Effector memory CD4-positive, alpha-beta T cell (primary cell): ENCODE results near the gene MMUT.
"Not testable (repeated sequence)": the region's sequence is repeated elsewhere in the genome, so short reads cannot be mapped to it uniquely, and the experiment has no call there.

Experiments used
- DNase-seq, 3 donors: peaks; one replicate each; pipeline ENCODE4 v3.0.0-alpha.2; 2020
- H3K27ac ChIP-seq: 2 replicates; pipeline ENCODE4 v1.7.0; 2013; ENCODE audit warnings: mild to moderate bottlenecking, low read length, moderate library complexity; ENCODE audit not compliant: insufficient read depth, poor library complexity, severe bottlenecking
- H3K27me3 ChIP-seq: replicated peaks from 2 replicates; pipeline ENCODE4 v1.7.0; 2013; ENCODE audit warnings: mild to moderate bottlenecking, low read length; ENCODE audit not compliant: insufficient read depth, control insufficient read depth, poor library complexity, severe bottlenecking
- H3K36me3 ChIP-seq: 2 replicates; pipeline ENCODE4 v1.7.0; 2013; ENCODE audit warnings: mild to moderate bottlenecking, low read length, moderate library complexity; ENCODE audit not compliant: control insufficient read depth, insufficient read depth
- H3K4me1 ChIP-seq: 2 replicates; pipeline ENCODE4 v1.7.0; 2013; ENCODE audit warnings: low read length, mild to moderate bottlenecking; ENCODE audit not compliant: control insufficient read depth, insufficient read depth, poor library complexity, severe bottlenecking
- H3K4me3 ChIP-seq: 2 replicates; pipeline ENCODE4 v1.7.0; 2013; ENCODE audit warnings: low read length, low read depth, mild to moderate bottlenecking; ENCODE audit not compliant: insufficient read depth, poor library complexity, severe bottlenecking
- H3K9me3 ChIP-seq: 2 replicates; pipeline ENCODE4 v1.7.0; 2013; ENCODE audit warnings: mild to moderate bottlenecking, low read length, moderate library complexity; ENCODE audit not compliant: control insufficient read depth

Gene MMUT

DNA sequence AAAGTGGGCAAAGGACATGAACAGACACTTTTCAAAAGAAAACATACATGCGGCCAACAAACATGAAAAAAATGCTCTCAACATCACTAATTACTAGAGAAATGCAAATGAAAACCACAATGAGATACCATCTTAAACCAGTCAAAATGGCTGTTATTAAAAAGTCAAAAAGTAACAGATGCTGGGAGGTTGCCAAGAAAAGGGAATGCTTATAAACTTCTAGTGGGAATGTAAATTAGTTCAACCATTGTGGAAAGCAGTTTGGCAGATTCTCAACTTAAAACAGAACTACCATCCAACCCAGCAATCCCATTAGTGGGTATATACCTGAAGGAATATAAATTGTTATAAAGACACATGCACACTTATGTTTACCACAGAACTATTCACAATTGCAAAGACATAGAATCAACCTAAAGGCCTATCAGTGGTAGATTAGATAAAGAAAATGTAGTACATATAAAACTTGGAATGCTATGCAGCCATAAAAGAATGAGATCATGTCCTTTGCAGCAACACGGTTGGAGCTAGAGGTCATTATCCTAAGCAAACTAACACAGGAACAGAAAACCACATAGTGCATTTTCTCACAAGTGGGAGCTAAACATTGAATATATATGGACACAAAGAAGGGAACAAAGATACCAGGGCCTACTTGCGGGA lies 16.4 kb upstream of the MMUT start:
- Histone ChIP-seq H3K9me3 (no peaks in the 10 kb centered on the region), H3K27me3 (no peaks in the 10 kb centered on the region), H3K27ac (no peak overlapping the region), H3K4me3 (no peak overlapping the region), H3K36me3 (no peaks in the 10 kb centered on the region), H3K4me1 (no peaks in the 10 kb centered on the region)
- no peak for DNase-seq

DNA sequence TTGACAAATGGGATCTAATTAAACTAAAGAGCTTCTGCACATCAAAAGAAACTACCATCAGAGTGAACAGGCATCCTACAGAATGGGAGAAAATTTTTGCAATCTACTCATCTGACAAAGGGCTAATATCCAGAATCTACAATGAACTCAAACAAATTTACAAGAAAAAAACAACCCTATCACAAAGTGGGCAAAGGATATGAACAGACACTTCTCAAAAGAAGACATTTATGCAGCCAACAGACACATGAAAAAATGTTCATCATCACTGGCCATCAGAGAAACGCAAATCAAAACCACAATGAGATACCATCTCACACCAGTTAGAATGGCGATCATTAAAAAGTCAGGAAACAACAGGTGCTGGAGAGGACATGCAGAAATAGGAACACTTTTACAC lies 13.5 kb upstream of the MMUT start:
- H3K9me3 ChIP-seq, H3K4me3 ChIP-seq, H3K36me3 ChIP-seq, H3K4me1 ChIP-seq, H3K27me3 ChIP-seq, H3K27ac ChIP-seq, DNase-seq: not testable (repeated sequence)

DNA sequence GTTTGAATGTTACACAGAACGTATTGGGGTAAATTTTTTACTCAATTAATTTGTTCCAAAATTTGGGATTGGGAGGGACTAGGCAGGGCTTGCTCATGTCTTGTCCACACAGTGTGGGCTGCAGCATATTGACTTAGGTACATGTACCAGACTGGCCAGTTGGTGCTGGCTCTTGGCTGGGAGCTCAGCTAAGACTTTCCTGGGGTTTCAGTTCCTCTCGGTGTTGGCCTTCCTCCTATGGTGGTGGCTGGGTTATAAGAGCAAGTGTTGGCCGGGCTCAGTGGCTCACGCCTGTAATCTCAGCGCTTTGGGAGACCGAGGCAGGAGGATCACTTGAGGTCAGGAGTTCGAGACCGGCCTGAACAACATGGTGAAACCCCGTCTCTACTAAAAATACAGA lies 5.0 kb upstream of the MMUT start:
- Histone ChIP-seq H3K36me3 (peaks cover 5% of the 10 kb centered on the region), H3K27me3 (no peaks in the 10 kb centered on the region), H3K9me3 (no peaks in the 10 kb centered on the region), H3K27ac (no peak overlapping the region), H3K4me3 (no peak overlapping the region), H3K4me1 (peaks cover 6% of the 10 kb centered on the region)
- no peak for DNase-seq

DNA sequence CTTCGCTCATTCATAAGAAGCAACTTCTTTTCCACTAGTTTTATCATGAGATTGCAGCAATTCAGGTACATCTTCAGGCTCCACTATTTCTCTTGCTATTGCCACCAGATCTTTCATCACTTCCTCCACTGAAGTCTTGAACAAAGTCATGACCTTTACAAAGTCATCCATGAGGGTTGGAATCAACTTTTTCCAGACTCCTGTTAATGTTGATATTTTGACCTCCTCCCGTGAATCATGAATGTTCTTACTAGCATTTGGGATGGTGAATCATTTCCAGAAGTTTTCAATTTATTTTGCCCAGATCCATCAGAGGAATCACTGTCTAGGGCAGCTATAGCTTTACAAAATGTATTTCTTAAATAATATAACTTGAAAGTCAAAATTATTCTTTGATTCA lies 1.6 kb upstream of the MMUT start:
- Histone ChIP-seq H3K27ac (no peak overlapping the region), H3K36me3 (no peaks in the 10 kb centered on the region), H3K4me3 (no peak overlapping the region), H3K4me1 (peaks cover 12% of the 10 kb centered on the region), H3K27me3 (no peaks in the 10 kb centered on the region), H3K9me3 (no peaks in the 10 kb centered on the region)
- DNase-seq: no peak

DNA sequence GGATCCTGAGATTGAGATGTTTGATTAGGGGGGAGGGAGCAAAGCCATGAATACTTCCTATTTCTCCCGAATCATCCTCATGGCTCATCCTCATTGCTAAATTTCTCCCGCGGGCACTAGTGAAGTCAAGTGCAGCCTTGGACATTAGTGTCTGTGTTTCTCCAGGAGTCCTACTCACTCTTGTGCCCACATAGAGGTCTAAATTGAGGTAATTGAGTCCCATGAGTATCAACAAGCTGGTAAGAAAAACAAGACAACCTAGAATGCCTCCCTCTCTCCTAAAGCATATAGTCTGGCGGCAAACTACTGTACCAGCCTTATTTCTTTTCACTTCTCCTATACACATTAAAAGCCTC lies 537 bp upstream of the MMUT start:
- Histone ChIP-seq H3K4me1 (peaks cover 12% of the 10 kb centered on the region), H3K36me3 (no peaks in the 10 kb centered on the region), H3K9me3 (no peaks in the 10 kb centered on the region), H3K27me3 (no peaks in the 10 kb centered on the region), H3K4me3 (peak overlapping the region; percentile 73), H3K27ac (peak overlapping the region; percentile 74)
- DNase-seq: no peak

DNA sequence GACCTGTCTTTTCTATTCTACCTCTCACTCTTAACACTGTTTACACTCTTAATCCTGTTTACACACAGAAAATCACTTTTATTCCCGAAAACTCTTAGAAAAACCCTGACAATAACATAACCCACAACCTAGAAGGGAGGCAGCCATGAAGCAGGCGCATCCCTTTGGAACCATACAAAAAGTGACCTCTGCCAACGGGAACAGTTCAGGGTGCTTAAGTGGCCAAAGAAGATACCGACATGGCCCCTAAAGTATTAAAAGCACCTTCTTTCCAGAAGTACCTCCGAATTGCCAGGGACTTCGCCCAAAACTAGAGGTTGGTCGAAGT lies 490 bp downstream of the MMUT start:
- peak overlapping the region; percentile 73 for H3K4me3 ChIP-seq
- DNase-seq: no peak
- no peaks in the 10 kb centered on the region for H3K36me3 ChIP-seq
- peak overlapping the region; percentile 74 for H3K27ac ChIP-seq
- H3K9me3 ChIP-seq: no peaks in the 10 kb centered on the region
- H3K4me1 ChIP-seq: peaks cover 12% of the 10 kb centered on the region
- H3K27me3 ChIP-seq: no peaks in the 10 kb centered on the region

DNA sequence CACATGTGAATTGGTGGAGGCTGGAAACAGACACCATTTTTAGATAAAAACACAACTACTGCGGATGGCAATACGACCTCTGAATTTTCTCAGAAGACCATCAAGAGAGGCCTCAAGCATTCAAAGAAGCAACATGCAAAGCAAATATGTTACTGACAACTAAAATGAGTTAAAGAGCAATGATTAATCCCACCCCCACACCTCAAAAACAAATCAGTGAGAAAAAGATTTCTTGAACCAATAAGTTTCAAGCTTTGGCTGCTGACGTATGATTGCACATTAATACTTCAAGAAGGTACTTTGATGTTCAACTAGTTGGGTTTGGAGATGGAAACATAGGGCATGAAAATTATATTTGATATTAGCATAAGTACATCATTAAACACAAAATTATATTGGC lies 982 bp downstream of the MMUT start:
- H3K36me3 ChIP-seq: peaks cover 2% of the 10 kb centered on the region
- no peaks in the 10 kb centered on the region for H3K9me3 ChIP-seq
- no peaks in the 10 kb centered on the region for H3K27me3 ChIP-seq
- peak overlapping the region; percentile 73 for H3K4me3 ChIP-seq
- H3K27ac ChIP-seq: no peak overlapping the region
- DNase-seq: no peak
- H3K4me1 ChIP-seq: peaks cover 12% of the 10 kb centered on the region

DNA sequence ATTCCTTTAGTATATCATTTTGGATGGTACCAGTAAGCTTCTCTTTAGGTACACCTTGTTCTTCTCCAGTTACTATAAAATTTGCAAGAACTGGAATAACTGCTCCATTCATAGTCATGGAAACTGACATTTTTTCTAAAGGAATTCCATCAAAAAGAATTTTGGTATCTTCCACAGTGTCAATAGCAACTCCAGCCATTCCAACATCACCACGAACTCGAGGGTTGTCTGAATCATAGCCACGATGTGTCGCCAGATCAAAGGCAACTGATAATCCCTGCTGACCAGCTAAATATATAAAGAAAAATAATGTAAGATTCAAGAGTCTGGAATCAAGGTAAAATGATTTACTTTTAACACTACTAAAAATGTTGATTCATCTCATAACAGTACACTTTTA lies 5.3 kb downstream of the MMUT start:
- Histone ChIP-seq H3K27me3 (no peaks in the 10 kb centered on the region), H3K36me3 (peaks cover 10% of the 10 kb centered on the region), H3K27ac (no peak overlapping the region), H3K9me3 (no peaks in the 10 kb centered on the region), H3K4me3 (no peak overlapping the region), H3K4me1 (peaks cover 5% of the 10 kb centered on the region)
- no peak for DNase-seq

DNA sequence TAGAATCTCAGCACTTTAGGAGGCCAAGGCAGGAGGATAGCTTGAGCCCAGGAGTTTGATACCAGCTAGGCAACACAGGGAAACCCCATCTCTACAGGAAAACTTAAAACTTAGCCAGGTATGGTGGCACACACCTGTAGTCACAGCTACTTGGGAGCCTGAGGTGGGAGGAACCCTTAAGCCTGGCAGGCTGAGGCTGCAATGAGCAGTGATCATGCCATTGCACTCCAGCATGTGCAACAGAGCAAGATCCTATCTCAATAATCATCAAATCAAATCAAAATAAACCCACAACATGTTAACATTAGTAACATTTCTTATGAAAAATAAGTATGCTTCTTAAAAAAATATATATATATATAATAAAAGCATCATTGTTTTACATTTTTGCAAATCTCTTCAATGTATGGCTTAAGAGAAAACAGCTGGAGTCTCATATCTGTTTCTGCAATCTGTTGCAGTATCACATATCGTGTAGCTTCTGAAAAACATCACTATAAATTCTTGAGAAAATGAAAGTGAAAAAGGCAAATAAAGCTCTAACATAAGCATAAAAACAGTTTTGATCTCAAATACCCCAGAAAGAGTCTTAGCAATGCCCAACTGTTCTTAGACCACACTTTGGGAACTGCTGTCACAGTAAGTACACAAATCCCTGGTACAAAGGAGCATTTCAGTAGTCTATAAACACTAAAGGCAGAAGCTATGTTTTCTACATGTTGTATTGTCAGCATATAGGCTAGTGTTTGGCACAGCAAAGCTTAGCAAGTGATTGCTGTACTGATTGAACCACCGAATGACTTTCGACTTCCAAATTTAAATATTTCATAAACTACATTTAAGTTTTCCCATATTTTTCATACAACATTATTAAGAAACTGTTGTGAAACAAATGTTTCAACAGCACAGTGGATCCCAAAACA lies 8.0 kb downstream of the MMUT start:
- peaks cover 17% of the 10 kb centered on the region for H3K36me3 ChIP-seq
- H3K27ac ChIP-seq: no peak overlapping the region
- H3K4me1 ChIP-seq: no peaks in the 10 kb centered on the region
- no peaks in the 10 kb centered on the region for H3K9me3 ChIP-seq
- DNase-seq: no peak
- H3K4me3 ChIP-seq: no peak overlapping the region
- no peaks in the 10 kb centered on the region for H3K27me3 ChIP-seq

DNA sequence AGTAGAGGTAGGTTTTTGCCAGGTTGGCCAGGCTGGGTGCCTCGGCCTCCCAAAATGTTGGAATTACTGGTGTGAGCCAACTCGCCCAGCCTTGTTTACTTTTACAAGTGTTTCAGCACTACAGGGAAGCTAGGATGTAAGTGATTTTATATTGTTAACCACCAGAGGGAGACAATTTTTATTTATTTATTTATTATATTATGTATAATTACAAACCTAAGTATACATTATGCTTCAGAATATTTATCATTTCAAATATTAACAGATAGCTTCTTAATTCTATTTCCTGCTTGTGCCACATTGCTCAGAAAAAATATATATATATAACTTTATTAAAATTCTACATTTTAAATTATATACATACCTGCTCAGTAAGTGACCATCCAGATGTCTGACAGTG lies 9.8 kb downstream of the MMUT start:
- H3K36me3 ChIP-seq: peaks cover 22% of the 10 kb centered on the region

More for the DNA sequence above, 9.8 kb downstream of the MMUT start:
- H3K27ac ChIP-seq: no peak overlapping the region
- no peak for DNase-seq
- H3K4me3 ChIP-seq: no peak overlapping the region
- H3K9me3 ChIP-seq: no peaks in the 10 kb centered on the region
- no peaks in the 10 kb centered on the region for H3K4me1 ChIP-seq
- no peaks in the 10 kb centered on the region for H3K27me3 ChIP-seq
